PFSK-1 (cell line): ENCODE results near the gene MBD2.

Experiments used
- FOXP2 ChIP-seq: optimal IDR thresholded peaks from 2 replicates; pipeline ENCODE3; 2011; ENCODE audit warnings: borderline replicate concordance, control low read depth, inconsistent platforms; ENCODE audit not compliant: insufficient read depth; ENCODE audit errors: extremely low read length, extremely low read depth
- POLR2AphosphoS5 ChIP-seq: IDR thresholded peaks from 2 replicates; pipeline ENCODE4 v1.6.1; 2012; ENCODE audit warnings: low read depth, mild to moderate bottlenecking, control low read depth, low read length, moderate library complexity
- SIN3A ChIP-seq: IDR thresholded peaks from 2 replicates; pipeline ENCODE4 v1.6.1; 2012; ENCODE audit warnings: mild to moderate bottlenecking, low read length, moderate library complexity, borderline replicate concordance; ENCODE audit not compliant: insufficient read depth
- TAF1 ChIP-seq: IDR thresholded peaks from 2 replicates; pipeline ENCODE4 v1.6.1; 2012; ENCODE audit warnings: low read length, control low read depth, borderline replicate concordance; ENCODE audit not compliant: insufficient read depth
- TF ChIP-seq, protein P1 (sequence below), 2 experiments: IDR thresholded peaks; 2 replicates each; pipeline versions ENCODE4 v1.6.1 to v1.8.0; 2011 to 2012; ENCODE audit warnings: low read depth in 2 of 2, low read length in 2 of 2, control low read depth in 1 of 2, inconsistent platforms in 1 of 2, mild to moderate bottlenecking in 1 of 2, moderate library complexity in 1 of 2; ENCODE audit not compliant: insufficient read depth in 1 of 2

Gene MBD2

DNA sequence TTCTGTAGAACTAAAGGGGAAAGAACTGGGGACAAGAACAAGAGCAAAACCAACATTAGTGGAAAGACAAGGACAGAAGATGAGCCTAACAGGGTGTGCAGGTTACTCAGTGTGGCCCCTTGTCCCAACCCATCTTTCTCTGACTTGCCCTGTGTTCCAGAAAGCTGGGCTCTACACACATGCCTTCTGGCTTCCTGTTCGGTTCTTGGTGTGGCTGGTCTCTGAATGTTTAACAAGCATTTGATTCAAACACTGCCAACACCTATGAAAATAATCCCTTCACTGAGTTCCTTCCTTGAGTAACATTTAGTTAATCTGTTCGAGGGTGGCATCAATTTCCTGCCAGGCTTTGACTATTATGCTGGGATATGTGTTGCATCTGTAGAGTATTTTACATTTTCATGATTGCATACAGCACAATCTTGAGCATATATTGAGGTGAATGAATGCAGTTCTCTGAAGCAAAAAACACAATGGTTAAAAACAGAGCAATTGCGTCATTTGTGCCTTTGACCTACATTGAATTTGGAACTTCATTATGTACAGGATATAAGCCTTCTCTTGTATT, 83.3 kb downstream of the MBD2 start:
- TF ChIP-seq, protein P1, sequence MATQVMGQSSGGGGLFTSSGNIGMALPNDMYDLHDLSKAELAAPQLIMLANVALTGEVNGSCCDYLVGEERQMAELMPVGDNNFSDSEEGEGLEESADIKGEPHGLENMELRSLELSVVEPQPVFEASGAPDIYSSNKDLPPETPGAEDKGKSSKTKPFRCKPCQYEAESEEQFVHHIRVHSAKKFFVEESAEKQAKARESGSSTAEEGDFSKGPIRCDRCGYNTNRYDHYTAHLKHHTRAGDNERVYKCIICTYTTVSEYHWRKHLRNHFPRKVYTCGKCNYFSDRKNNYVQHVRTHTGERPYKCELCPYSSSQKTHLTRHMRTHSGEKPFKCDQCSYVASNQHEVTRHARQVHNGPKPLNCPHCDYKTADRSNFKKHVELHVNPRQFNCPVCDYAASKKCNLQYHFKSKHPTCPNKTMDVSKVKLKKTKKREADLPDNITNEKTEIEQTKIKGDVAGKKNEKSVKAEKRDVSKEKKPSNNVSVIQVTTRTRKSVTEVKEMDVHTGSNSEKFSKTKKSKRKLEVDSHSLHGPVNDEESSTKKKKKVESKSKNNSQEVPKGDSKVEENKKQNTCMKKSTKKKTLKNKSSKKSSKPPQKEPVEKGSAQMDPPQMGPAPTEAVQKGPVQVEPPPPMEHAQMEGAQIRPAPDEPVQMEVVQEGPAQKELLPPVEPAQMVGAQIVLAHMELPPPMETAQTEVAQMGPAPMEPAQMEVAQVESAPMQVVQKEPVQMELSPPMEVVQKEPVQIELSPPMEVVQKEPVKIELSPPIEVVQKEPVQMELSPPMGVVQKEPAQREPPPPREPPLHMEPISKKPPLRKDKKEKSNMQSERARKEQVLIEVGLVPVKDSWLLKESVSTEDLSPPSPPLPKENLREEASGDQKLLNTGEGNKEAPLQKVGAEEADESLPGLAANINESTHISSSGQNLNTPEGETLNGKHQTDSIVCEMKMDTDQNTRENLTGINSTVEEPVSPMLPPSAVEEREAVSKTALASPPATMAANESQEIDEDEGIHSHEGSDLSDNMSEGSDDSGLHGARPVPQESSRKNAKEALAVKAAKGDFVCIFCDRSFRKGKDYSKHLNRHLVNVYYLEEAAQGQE (IDR thresholded peaks at IDR 0.05; ENCODE audit: insufficient read depth in 1 of 2, low read depth in 2 of 2, low read length in 2 of 2), result no peak
- TF ChIP-seq FOXP2 (no peak), TAF1 (no peak), SIN3A (no peak), POLR2AphosphoS5 (no peak)

DNA sequence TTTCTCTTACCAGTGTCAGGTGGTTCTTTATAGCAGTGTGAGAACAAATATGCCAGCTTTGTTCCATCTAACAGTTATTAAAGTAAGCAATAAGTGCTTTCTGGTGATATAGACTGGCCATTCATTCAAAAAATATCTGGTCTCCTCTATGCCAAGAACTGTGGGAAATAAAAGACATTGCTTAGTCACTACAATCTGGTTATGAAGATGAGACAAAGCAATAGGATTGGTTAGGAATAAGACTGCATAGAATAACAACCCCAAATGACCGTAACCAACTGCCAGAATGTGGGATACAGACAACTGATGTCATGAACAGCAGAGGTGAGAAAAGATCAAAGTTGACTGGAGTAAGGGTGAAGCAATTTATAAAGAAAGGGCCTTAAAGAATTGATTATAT, 83.8 kb downstream of the MBD2 start:
- TF ChIP-seq, protein P1 (IDR thresholded peaks at IDR 0.05; ENCODE audit: insufficient read depth in 1 of 2, low read depth in 2 of 2, low read length in 2 of 2), result no peak
- TF ChIP-seq POLR2AphosphoS5 (no peak), FOXP2 (no peak), SIN3A (no peak), TAF1 (no peak)

DNA sequence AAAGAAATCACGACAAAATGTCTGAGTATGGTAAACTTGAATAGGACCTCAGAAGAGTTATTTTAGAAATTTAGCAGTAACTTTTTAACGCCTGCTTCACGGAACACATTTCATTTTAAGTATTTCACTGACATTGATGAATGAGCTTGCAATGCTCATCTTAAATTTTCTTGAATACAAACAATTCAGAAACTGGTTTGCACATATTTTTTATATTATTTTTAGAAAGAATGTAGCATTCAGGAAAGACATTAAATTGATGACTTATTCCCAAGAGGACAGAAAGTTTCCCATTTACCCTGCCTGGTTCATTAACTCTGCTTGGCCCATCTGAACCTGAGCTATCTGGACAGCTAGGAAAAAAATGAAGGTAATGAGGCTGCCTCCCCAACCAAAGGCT, 89.3 kb downstream of the MBD2 start:
- TF ChIP-seq SIN3A (no peak), TAF1 (no peak), POLR2AphosphoS5 (no peak), FOXP2 (no peak)
- TF ChIP-seq, protein P1 (IDR thresholded peaks at IDR 0.05; ENCODE audit: insufficient read depth in 1 of 2, low read depth in 2 of 2, low read length in 2 of 2), result no peak

DNA sequence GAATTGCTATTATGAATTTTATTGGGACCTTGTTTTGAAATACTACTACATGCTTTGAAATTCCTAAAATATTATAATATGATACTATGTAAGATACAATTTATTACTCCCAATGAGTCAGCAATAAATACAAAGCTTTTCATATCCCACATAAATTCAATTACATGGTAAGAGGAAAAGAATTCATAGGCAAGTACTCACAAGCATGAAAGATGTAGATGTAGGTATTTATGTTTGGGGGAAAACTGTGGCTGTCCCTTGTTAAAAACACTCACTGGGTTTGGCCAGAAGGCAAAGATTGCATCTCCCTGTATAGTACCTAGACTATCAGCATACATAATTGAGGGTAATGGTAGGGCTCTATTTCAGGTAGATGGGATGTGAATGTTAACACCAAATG, 90.4 kb downstream of the MBD2 start:
- no peak for TF ChIP-seq FOXP2

DNA sequence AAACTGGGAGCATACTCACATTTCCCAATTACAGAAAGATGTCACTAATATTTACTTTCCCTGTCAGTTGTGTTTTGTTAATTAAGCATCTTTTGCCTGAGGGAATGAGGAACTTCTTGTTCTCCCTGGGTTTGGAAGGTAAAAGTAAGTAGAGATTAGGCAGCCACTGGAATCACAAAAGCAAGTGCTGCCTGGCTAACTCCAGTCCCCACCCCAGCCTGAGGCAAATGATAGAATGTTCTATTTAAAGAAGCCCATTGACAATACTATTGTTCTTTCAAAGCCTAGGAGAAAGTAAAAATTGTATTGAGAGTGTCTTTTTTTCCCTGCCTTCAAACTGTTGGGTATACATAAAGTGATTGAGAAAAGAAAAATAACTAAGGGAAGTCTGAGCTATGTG, 93.8 kb downstream of the MBD2 start:
- TF ChIP-seq, protein P1 (IDR thresholded peaks at IDR 0.05; ENCODE audit: insufficient read depth in 1 of 2, low read depth in 2 of 2, low read length in 2 of 2), result no peak
- TF ChIP-seq POLR2AphosphoS5, result no peak
- TF ChIP-seq SIN3A, result no peak
- no peak for TF ChIP-seq TAF1
- no peak for TF ChIP-seq FOXP2

DNA sequence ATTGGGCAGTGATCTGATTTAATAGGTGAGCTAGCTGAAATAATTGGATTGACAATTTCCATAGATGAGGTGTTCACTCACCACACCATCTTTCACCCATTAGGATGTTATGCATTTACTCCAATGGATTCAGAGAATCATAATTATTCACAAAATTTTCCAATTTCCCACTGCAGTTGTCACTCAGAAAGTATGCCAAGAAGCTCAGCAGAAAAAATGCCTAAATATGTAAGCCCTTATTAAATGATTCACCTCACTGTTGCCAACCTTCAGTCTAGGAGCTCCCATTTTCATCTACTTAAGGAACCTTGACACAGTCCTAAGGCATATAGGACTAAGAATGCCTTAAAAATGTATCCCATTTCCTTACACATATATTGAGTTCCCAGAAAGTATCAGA, 94.3 kb downstream of the MBD2 start:
- no peak for TF ChIP-seq POLR2AphosphoS5
- no peak for TF ChIP-seq TAF1
- TF ChIP-seq, protein P1 (IDR thresholded peaks at IDR 0.05; ENCODE audit: insufficient read depth in 1 of 2, low read depth in 2 of 2, low read length in 2 of 2), result no peak
- TF ChIP-seq SIN3A, result no peak
- no peak for TF ChIP-seq FOXP2
